ENCODE measurements around the gene TMEM187.

GRCh38 chrX:153961292-153961691, 11.3 kb upstream of the TMEM187 start:
- no peak for TF ChIP-seq CTCF (IDR thresholded peaks at IDR 0.05)
- TF ChIP-seq POLR2A (IDR thresholded peaks at IDR 0.05): no peak
- TF ChIP-seq POLR2AphosphoS5 (IDR thresholded peaks at IDR 0.05): no peak
